Mucosa of descending colon (tissue), 3 donors: ENCODE data around the gene HPSE2. TPM values are rescaled to one million over a fixed set of nuclear protein-coding genes. Genes with fewer than 3 reads are reported as not detected.

ENCODE experiments used
- ATAC-seq: fragments of 200-7000 bp; cut with Tn5 transposase; one replicate; pipeline ENCODE4 v1.9.1; 2020; ENCODE audit warnings: mild to moderate bottlenecking, moderate library complexity
- DNase-seq, 3 donors: peaks; one replicate each; pipeline ENCODE4 v3.0.0-alpha.2; 2020
- H3K36me3 ChIP-seq: fragments of 200-600 bp; one replicate; pipeline ENCODE4 v1.8.0; 2021; ENCODE audit warnings: low read depth, mild to moderate bottlenecking
- H3K4me1 ChIP-seq: fragments of 200-600 bp; one replicate; pipeline ENCODE4 v1.8.0; 2021; ENCODE audit warnings: low read depth, mild to moderate bottlenecking
- H3K4me3 ChIP-seq: fragments of 200-600 bp; one replicate; pipeline ENCODE4 v1.8.0; 2021; ENCODE audit warnings: mild to moderate bottlenecking
- H3K9me3 ChIP-seq: fragments of 200-600 bp; one replicate; pipeline ENCODE4 v1.8.0; 2021; ENCODE audit warnings: mild to moderate bottlenecking
- CTCF ChIP-seq: fragments of 200-600 bp; IDR thresholded peaks from one replicate; pipeline ENCODE4 v1.8.0; 2022; ENCODE audit warnings: antibody characterized with exemption, mild to moderate bottlenecking
- intact Hi-C, 2 donors: fragments of 100-400 bp; cut with DNase I in 1 of 2; cut with micrococcal nuclease in 1 of 2; formaldehyde crosslinking; loops; one replicate each; pipeline versions ENCODE4 v1.11.0 to v1.11.1; 2022; cut with DNase I, micrococcal nuclease
- total RNA-seq, 3 donors: library from RNA; stranded (reverse); fragmentation: NEBNext Ultra II Directional in 2 of 3; extraction: Animal tissue kit (Norgen Biotek cat#: 25700) in 2 of 3; gene quantifications; one replicate each; pipeline versions ENCODE4 v1.2.1 to v1.2.4, GENCODE V29; 2021 to 2023
- donor health status: DM: no; HTN: no; CAD: no; lungs with moderate emphysema.
- donor health status: DM: no; HTN: no; CAD: no.
- donor health status: DM: no; HTN: yes; CAD: no.

HPSE2 gene
- total RNA-seq, 3 donors from 2014 or later: 1.3 to 3.7 (median 2.4) TPM

GRCh38 chr10:99080275-99080945, 155.2 kb downstream of the HPSE2 start:
- TF ChIP-seq CTCF: no peak
- Histone ChIP-seq H3K9me3 (no peaks in the 10 kb centered on the region), H3K36me3 (no peaks in the 10 kb centered on the region), H3K4me1 (no peaks in the 10 kb centered on the region), H3K4me3 (no peak overlapping the region)
- no peak for DNase-seq
- intact Hi-C loops: no loop called here
- ATAC-seq: no peak

- TF ChIP-seq CTCF: no peak
- no peak for DNase-seq
Observed at GRCh38 chr10:99062591-99062990, 173.1 kb downstream of the HPSE2 start.

GRCh38 chr10:99058762-99059161, 176.9 kb downstream of the HPSE2 start:
- no peak for TF ChIP-seq CTCF
- DNase-seq: no peak
- H3K9me3 ChIP-seq: no peaks in the 10 kb centered on the region
- no peaks in the 10 kb centered on the region for H3K4me1 ChIP-seq
- H3K4me3 ChIP-seq: no peak overlapping the region
- ATAC-seq: no peak
- no peaks in the 10 kb centered on the region for H3K36me3 ChIP-seq
- intact Hi-C loops: no loop called here

More at GRCh38 chr10:99062591-99062990, 173.1 kb downstream of the HPSE2 start:
- intact Hi-C loops: no loop called here
- Histone ChIP-seq H3K9me3 (no peaks in the 10 kb centered on the region), H3K4me3 (no peak overlapping the region), H3K36me3 (no peaks in the 10 kb centered on the region), H3K4me1 (no peaks in the 10 kb centered on the region)
- no peak for ATAC-seq

GRCh38 chr10:99057936-99058690, 177.5 kb downstream of the HPSE2 start:
- no peak for TF ChIP-seq CTCF
- intact Hi-C loops: no loop called here
- no peak for DNase-seq
- no peak overlapping the region for H3K4me3 ChIP-seq
- no peak for ATAC-seq
- no peaks in the 10 kb centered on the region for H3K4me1 ChIP-seq
- H3K36me3 ChIP-seq: no peaks in the 10 kb centered on the region
- no peaks in the 10 kb centered on the region for H3K9me3 ChIP-seq

GRCh38 chr10:99045671-99046070, 190.0 kb downstream of the HPSE2 start:
- Histone ChIP-seq H3K4me1 (no peaks in the 10 kb centered on the region), H3K36me3 (no peaks in the 10 kb centered on the region), H3K9me3 (peaks cover 26% of the 10 kb centered on the region), H3K4me3 (no peak overlapping the region)
- DNase-seq (no peak), ATAC-seq (no peak)
- TF ChIP-seq CTCF: no peak
- intact Hi-C loops: no loop called here
